LNCaP clone FGC (cell line): Measurements from ENCODE around the gene GSN.

Experiments
- DNase-seq: peaks from one replicate; pipeline ENCODE4 v3.0.0-alpha.2; 2011; ENCODE audit warnings: low read depth
- H3K4me3 ChIP-seq: 2 replicates; pipeline ENCODE4 v1.5.1; 2011; ENCODE audit warnings: mild to moderate bottlenecking, low read depth, low read length, control low read depth
- CTCF ChIP-seq: IDR thresholded peaks from 2 replicates; pipeline ENCODE4 v1.5.1; 2012; ENCODE audit warnings: mild to moderate bottlenecking; ENCODE audit not compliant: control insufficient read depth, insufficient read depth; ENCODE audit errors: extremely low read depth

The GSN gene

GRCh38 chr9:121308765-121309164, 40.8 kb downstream of the GSN start:
- DNase-seq, result no peak
- H3K4me3 ChIP-seq, result no peak overlapping the region
- TF ChIP-seq CTCF, result no peak

- H3K4me3 ChIP-seq, result no peak overlapping the region
- no peak for DNase-seq
- no peak for TF ChIP-seq CTCF
These were observed 41.2 kb downstream of the GSN start for GRCh38 chr9:121309171-121309570.

GRCh38 chr9:121309833-121310425, 42.0 kb downstream of the GSN start:
- H3K4me3 ChIP-seq, result no peak overlapping the region
- no peak for DNase-seq

GRCh38 chr9:121310571-121310970, 42.6 kb downstream of the GSN start:
- no peak for TF ChIP-seq CTCF
- DNase-seq, result no peak
- H3K4me3 ChIP-seq, result no peak overlapping the region

More at GRCh38 chr9:121309833-121310425, 42.0 kb downstream of the GSN start:
- TF ChIP-seq CTCF, result no peak

- no peak overlapping the region for H3K4me3 ChIP-seq
- TF ChIP-seq CTCF, result no peak
- no peak for DNase-seq
These were observed 44.2 kb downstream of the GSN start for GRCh38 chr9:121312169-121312568.

GRCh38 chr9:121313458-121314152, 45.6 kb downstream of the GSN start:
- no peak overlapping the region for H3K4me3 ChIP-seq
- TF ChIP-seq CTCF, result no peak
- DNase-seq, result no peak

- H3K4me3 ChIP-seq, result no peak overlapping the region
These were observed 48.4 kb downstream of the GSN start for GRCh38 chr9:121316378-121316777.

More at GRCh38 chr9:121316378-121316777, 48.4 kb downstream of the GSN start:
- no peak for TF ChIP-seq CTCF
- no peak for DNase-seq
